ENCODE data around the gene TRMT5. TPM values are rescaled to one million over a fixed set of nuclear protein-coding genes. Genes with fewer than 3 reads are reported as not detected.

The TRMT5 gene
- total RNA-seq, 4 donors from 2014 or later = 5.7 to 14.3 (median 9.8) TPM

DNA sequence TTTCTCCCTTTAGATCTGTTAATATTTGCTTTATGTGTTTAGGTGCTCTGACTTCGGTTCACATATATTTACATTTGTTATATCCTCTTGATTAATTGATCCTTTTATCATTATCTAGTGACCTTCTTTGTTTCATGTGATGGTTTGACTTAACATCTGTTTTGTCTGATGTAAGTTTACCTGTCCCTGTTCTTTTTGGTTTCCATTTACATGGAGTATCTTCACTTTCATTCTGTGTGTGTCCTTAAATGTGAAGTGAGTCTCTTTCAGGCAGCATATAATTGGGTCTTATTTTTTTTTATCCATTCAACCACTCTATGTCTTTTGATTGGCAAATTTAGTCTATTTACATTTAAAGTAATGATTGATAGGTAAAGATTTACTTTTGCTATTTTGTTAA is 24.2 kb downstream of the TRMT5 start:
- Histone ChIP-seq H3K36me3 (peaks cover 0 to 25% (median 0%) of the 10 kb centered on the region in 3 donors), H3K4me3 (no peak overlapping the region), H3K27me3 (no peaks in the 10 kb centered on the region), H3K4me1 (peaks cover 0 to under 1% (median 0%) of the 10 kb centered on the region in 4 donors), H3K27ac (no peak overlapping the region), H3K9me3 (peaks cover 0 to 72% (median 13%) of the 10 kb centered on the region in 4 donors)
- 94 to 96% methylated on average over 1 of the region's 1 CpG for WGBS, 2 donors
- TF ChIP-seq POLR2A (IDR thresholded peaks at IDR 0.05) = no peak
- TF ChIP-seq, protein P1, sequence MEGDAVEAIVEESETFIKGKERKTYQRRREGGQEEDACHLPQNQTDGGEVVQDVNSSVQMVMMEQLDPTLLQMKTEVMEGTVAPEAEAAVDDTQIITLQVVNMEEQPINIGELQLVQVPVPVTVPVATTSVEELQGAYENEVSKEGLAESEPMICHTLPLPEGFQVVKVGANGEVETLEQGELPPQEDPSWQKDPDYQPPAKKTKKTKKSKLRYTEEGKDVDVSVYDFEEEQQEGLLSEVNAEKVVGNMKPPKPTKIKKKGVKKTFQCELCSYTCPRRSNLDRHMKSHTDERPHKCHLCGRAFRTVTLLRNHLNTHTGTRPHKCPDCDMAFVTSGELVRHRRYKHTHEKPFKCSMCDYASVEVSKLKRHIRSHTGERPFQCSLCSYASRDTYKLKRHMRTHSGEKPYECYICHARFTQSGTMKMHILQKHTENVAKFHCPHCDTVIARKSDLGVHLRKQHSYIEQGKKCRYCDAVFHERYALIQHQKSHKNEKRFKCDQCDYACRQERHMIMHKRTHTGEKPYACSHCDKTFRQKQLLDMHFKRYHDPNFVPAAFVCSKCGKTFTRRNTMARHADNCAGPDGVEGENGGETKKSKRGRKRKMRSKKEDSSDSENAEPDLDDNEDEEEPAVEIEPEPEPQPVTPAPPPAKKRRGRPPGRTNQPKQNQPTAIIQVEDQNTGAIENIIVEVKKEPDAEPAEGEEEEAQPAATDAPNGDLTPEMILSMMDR (IDR thresholded peaks at IDR 0.05) = no peak
- DNase-seq (ENCODE audit: low spot score in 2 of 2) = no peak

DNA sequence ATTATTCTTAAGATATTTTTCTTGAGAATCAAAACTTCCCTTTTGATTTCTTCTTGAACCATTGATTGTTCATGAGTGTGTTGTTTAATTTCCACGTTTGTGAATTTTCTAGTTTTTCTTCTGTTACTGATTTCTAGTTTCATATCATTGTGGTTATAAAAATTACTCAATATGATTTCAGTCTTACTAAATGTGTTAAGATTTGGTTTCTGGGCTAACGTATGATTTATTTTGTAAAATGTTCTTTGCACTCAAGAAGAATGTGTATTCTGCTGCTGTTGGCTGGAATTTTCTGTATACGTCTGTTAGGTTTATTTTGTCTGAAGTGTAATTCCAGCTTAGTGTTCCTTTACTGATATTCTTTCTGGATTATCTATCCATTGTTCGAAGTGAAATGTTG is 24.7 kb downstream of the TRMT5 start:
- Histone ChIP-seq H3K27me3 (no peaks in the 10 kb centered on the region), H3K36me3 (peaks cover 0 to 25% (median 0%) of the 10 kb centered on the region in 3 donors), H3K4me1 (peaks cover 0 to 4% (median 0%) of the 10 kb centered on the region in 4 donors), H3K27ac (no peak overlapping the region), H3K4me3 (no peak overlapping the region), H3K9me3 (peaks cover 0 to 72% (median 13%) of the 10 kb centered on the region in 4 donors)
- DNase-seq (ENCODE audit: low spot score in 2 of 2) = no peak
- no peak for TF ChIP-seq POLR2A (IDR thresholded peaks at IDR 0.05)
- TF ChIP-seq, protein P1 (IDR thresholded peaks at IDR 0.05) = no peak
- TF ChIP-seq EP300 (IDR thresholded peaks at IDR 0.05) = no peak
- 91 to 93% methylated on average over 4 of the region's 4 CpGs for WGBS, 2 donors

DNA sequence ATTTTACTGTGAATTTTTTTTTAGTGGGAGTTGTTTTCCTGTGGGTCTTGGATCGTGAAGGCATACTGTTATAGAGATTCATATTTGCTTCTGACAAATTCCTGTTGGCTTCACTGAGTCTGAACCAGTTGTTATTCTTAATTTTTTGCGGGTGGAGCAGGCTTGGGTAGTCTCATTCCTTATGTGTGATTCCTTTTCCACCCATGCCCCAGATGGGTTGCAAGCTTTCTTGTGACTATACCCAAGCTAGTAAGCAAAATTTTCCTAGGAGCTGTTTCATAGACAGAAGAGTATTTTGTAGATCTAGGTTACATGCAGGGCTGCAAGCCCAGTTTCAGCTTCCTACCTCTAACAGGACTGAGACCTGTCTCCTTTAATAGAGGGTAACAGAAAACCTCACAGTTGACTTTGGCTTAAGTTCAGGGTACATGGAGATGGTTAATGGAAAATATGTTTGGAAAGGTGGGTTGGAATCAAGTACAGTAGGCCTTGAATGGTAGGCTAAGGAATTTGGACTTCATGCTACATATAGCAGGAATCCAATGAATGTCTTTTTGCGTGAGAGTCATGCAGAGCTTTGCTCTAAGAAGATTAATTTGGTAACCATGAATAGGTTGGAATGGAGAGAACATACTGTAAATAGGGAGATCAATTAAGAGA is 29.0 kb downstream of the TRMT5 start:
- no peak overlapping the region for H3K27ac ChIP-seq
- 51 to 54% methylated on average over 3 of the region's 3 CpGs for WGBS, 2 donors

DNA sequence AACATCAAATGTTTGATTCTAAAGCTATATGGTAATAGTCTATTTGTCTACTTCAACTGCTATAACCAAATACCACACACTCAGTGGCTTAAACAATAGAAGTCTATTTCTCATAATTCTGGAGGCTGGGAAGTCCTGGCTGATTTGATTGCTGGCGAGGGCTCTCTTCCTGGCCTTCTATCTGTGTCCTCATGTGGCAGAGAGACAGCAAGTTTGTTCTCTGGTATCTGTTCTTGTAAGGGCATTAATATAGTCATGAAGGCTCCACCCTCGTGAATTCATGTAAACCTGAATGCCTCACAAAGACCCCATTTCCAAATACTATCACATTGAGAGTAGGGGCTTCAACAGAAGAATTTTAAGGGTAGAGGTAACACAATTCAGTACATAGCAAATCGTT is 34.1 kb downstream of the TRMT5 start:
- Histone ChIP-seq H3K36me3 (no peaks in the 10 kb centered on the region), H3K4me1 (peaks cover 0 to 19% (median 0%) of the 10 kb centered on the region in 4 donors), H3K9me3 (no peaks in the 10 kb centered on the region), H3K4me3 (no peak overlapping the region), H3K27me3 (no peaks in the 10 kb centered on the region), H3K27ac (no peak overlapping the region)
- TF ChIP-seq EP300 (IDR thresholded peaks at IDR 0.05) = no peak
- TF ChIP-seq POLR2A (IDR thresholded peaks at IDR 0.05) = no peak
- TF ChIP-seq, protein P1 (IDR thresholded peaks at IDR 0.05) = no peak
- DNase-seq (ENCODE audit: low spot score in 2 of 2) = no peak
- whole genome bisulfite sequencing, 2 donors = 85% methylated on average over 3 of the region's 3 CpGs

More for the DNA sequence above, 29.0 kb downstream of the TRMT5 start:
- Histone ChIP-seq H3K27me3 (no peaks in the 10 kb centered on the region), H3K4me3 (no peak overlapping the region), H3K4me1 (peaks cover 0 to 6% (median 0%) of the 10 kb centered on the region in 4 donors), H3K9me3 (peaks cover 0 to 39% (median 8%) of the 10 kb centered on the region in 4 donors), H3K36me3 (peaks cover 0 to 5% (median 0%) of the 10 kb centered on the region in 3 donors)
- TF ChIP-seq POLR2A (IDR thresholded peaks at IDR 0.05) = no peak
- TF ChIP-seq, protein P1 (IDR thresholded peaks at IDR 0.05) = no peak
- no peak for TF ChIP-seq EP300 (IDR thresholded peaks at IDR 0.05)
- no peak for DNase-seq (ENCODE audit: low spot score in 2 of 2)

DNA sequence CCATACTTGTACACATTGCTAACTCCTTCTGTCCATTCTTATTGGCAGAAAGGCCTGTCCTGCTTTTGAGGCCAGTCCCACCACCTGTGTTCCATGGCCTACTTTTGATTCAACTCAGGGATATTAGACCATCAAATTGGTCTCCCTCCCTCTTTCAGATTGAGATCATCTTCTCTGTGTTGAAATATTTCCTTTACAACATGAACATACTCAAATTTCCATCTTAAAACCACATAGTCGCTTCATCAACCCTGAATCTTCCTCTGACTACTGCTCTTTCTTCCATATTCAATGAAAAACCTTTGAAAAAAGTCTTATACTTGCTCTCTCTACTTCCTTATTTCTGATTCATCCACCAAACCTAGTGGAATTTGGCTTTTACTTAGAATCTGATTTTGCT is 34.9 kb downstream of the TRMT5 start:
- H3K27me3 ChIP-seq = no peaks in the 10 kb centered on the region
- H3K27ac ChIP-seq = no peak overlapping the region
- TF ChIP-seq, protein P1 (IDR thresholded peaks at IDR 0.05) = no peak
- TF ChIP-seq POLR2A (IDR thresholded peaks at IDR 0.05) (no peak), EP300 (IDR thresholded peaks at IDR 0.05) (no peak)
- H3K4me3 ChIP-seq = no peak overlapping the region
- H3K9me3 ChIP-seq = no peaks in the 10 kb centered on the region
- 89 to 98% methylated on average over 1 of the region's 1 CpG for WGBS, 2 donors
- H3K4me1 ChIP-seq = peaks cover 0 to 14% (median 0%) of the 10 kb centered on the region in 4 donors
- no peak for DNase-seq (ENCODE audit: low spot score in 2 of 2)
- H3K36me3 ChIP-seq = no peaks in the 10 kb centered on the region

Data from tibial nerve (tissue), 4 donors.